Measurements from ENCODE around the gene TSPAN11. TPM values are rescaled to one million over a fixed set of nuclear protein-coding genes. Genes with fewer than 3 reads are reported as not detected.
"Not testable (repeated sequence)": the region's sequence is repeated elsewhere in the genome, so short reads cannot be mapped to it uniquely, and the experiment has no call there.

TSPAN11 gene
- total and polyA plus RNA-seq, 2 experiments from 2014 or later = 5.2 to 9.6 TPM

DNA sequence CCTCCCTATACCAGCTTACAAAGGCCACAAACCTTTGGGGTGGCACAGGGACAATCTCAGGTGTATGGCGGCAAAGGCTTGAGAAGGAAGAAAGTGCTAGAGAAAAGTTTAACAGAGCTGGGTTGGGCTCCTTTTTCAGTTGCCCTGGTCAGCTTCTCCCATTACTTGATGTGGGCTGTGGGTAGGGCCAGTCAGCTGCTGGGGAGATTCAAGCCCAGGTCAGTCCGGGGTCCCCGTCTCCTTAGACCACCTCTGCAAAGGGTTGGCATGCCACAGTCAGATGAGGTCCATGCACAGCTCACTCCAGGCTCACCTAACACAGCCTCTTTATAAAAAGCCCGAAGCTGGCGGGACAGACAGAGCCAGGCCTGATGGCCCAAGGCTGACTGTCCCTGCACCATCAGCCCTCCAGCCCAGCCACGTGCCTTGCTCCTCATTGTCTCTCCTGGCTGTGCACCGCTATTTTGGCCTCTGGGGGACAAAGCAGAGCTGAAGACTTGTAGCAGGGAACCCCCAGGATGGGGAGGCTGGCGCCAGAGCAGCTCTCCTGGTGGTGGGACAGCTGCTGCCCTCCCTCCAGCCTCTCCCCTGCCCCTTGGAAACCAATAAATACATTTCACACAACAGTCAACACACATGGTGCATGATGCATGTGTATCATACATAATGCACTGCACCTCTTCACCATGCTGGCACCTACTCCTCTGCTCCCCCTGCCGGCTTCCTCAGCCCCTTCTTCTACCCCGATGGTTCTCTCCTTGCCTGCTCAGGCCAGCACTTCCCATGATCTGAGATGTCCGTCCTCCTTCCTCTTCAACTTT lies 85.4 kb downstream of the TSPAN11 start:
- no peak overlapping the region for H3K27ac ChIP-seq

GRCh38 chr12:31012567-31012891 lies 86.0 kb downstream of the TSPAN11 start:
- H3K36me3 ChIP-seq (replicated peaks; ENCODE audit: insufficient read depth, low read depth); H3K9me2 ChIP-seq (replicated peaks; ENCODE audit: insufficient read depth); H3K9me3 ChIP-seq (ENCODE audit: low read depth); H3K79me2 ChIP-seq; H3K4me2 ChIP-seq; H3K27me3 ChIP-seq; H2AFZ ChIP-seq; DNase-seq (ENCODE audit: low spot score); H3K27ac ChIP-seq; H3K4me1 ChIP-seq (ENCODE audit: insufficient read depth); H3K4me3 ChIP-seq; H4K20me1 ChIP-seq (ENCODE audit: insufficient read depth, poor library complexity, severe bottlenecking): not testable (repeated sequence)
- 93% methylated on average over 7 of the region's 7 CpGs for WGBS (ENCODE audit: low lambda C conversion rate, missing lambda C conversion rate)

More for the DNA sequence above, 85.4 kb downstream of the TSPAN11 start:
- Histone ChIP-seq H3K36me3 (replicated peaks; ENCODE audit: insufficient read depth, low read depth) (no peaks in the 10 kb centered on the region), H3K79me2 (no peaks in the 10 kb centered on the region), H3K9me2 (replicated peaks; ENCODE audit: insufficient read depth) (no peaks in the 10 kb centered on the region), H3K27me3 (no peaks in the 10 kb centered on the region), H3K4me3 (no peak overlapping the region), H2AFZ (no peak overlapping the region), H3K9me3 (ENCODE audit: low read depth) (no peaks in the 10 kb centered on the region), H4K20me1 (ENCODE audit: insufficient read depth, poor library complexity, severe bottlenecking) (no peaks in the 10 kb centered on the region), H3K4me1 (ENCODE audit: insufficient read depth) (no peaks in the 10 kb centered on the region), H3K4me2 (no peak overlapping the region)
- 89% methylated on average over 11 of the region's 11 CpGs for WGBS (ENCODE audit: low lambda C conversion rate, missing lambda C conversion rate)
- TF ChIP-seq, protein P1, sequence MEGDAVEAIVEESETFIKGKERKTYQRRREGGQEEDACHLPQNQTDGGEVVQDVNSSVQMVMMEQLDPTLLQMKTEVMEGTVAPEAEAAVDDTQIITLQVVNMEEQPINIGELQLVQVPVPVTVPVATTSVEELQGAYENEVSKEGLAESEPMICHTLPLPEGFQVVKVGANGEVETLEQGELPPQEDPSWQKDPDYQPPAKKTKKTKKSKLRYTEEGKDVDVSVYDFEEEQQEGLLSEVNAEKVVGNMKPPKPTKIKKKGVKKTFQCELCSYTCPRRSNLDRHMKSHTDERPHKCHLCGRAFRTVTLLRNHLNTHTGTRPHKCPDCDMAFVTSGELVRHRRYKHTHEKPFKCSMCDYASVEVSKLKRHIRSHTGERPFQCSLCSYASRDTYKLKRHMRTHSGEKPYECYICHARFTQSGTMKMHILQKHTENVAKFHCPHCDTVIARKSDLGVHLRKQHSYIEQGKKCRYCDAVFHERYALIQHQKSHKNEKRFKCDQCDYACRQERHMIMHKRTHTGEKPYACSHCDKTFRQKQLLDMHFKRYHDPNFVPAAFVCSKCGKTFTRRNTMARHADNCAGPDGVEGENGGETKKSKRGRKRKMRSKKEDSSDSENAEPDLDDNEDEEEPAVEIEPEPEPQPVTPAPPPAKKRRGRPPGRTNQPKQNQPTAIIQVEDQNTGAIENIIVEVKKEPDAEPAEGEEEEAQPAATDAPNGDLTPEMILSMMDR (IDR thresholded peaks at IDR 0.05; ENCODE audit: poor library complexity) = peak; percentile 3
- no peak for TF ChIP-seq EZH2 (IDR thresholded peaks at IDR 0.05; ENCODE audit: borderline replicate concordance)
- no peak for DNase-seq (ENCODE audit: low spot score)

DNA sequence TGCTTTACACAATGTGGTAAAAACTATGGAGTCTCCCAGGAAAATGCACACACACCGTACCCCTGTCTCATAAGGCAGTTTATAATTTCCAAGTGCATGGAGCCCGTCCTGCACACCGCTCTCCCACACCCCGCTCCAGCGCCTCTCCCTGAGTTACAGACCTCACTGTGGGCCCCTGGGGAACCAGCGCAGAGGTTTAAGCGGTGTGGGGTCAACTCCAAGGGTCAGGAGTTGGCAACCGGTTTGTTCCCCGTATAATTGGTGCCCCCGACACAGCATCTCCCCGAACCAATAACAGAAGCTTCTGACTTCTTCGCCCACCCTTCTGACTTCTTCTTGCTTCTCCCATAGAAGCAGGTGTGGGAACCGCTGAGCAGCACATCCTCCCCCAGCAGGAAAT lies 88.7 kb downstream of the TSPAN11 start:
- Histone ChIP-seq H3K79me2 (no peaks in the 10 kb centered on the region), H3K4me2 (no peak overlapping the region), H3K27ac (no peak overlapping the region), H3K36me3 (replicated peaks; ENCODE audit: insufficient read depth, low read depth) (no peaks in the 10 kb centered on the region), H3K9me3 (ENCODE audit: low read depth) (no peaks in the 10 kb centered on the region), H3K4me3 (no peak overlapping the region), H3K9me2 (replicated peaks; ENCODE audit: insufficient read depth) (no peaks in the 10 kb centered on the region), H4K20me1 (ENCODE audit: insufficient read depth, poor library complexity, severe bottlenecking) (no peaks in the 10 kb centered on the region), H2AFZ (no peak overlapping the region), H3K27me3 (no peaks in the 10 kb centered on the region), H3K4me1 (ENCODE audit: insufficient read depth) (no peaks in the 10 kb centered on the region)
- no peak for DNase-seq (ENCODE audit: low spot score)
- TF ChIP-seq EZH2 (IDR thresholded peaks at IDR 0.05; ENCODE audit: borderline replicate concordance) (no peak), EZH2phosphoT487 (IDR thresholded peaks at IDR 0.05; ENCODE audit: low read depth, severe bottlenecking, unreplicated experiment) (no peak)
- TF ChIP-seq, protein P1 (IDR thresholded peaks at IDR 0.05; ENCODE audit: poor library complexity) = no peak
- 96% methylated on average over 13 of the region's 13 CpGs for WGBS (ENCODE audit: low lambda C conversion rate, missing lambda C conversion rate)

DNA sequence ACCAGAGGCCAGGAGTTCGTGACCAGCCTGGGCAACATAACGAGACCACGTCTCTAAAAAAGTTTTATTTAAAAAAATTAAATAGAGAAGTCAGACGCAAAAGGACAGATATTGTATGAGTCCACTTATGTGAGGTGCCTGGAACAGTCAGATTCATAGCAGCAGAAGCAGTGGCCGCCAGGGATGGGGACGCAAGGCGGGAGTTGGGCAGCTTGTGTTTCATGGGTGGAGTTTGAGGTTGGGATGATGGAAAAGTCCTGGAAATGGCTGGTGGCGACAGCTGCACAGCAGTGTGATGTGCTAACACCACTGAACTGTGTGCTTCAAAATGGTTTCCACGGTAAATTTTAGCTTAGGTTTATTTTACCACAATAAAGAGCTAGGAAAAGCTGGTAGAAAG lies 89.5 kb downstream of the TSPAN11 start:
- Histone ChIP-seq H3K4me1 (ENCODE audit: insufficient read depth) (no peaks in the 10 kb centered on the region), H3K9me2 (replicated peaks; ENCODE audit: insufficient read depth) (no peaks in the 10 kb centered on the region), H3K27ac (no peak overlapping the region), H3K27me3 (no peaks in the 10 kb centered on the region), H3K79me2 (no peaks in the 10 kb centered on the region), H2AFZ (no peak overlapping the region), H3K36me3 (replicated peaks; ENCODE audit: insufficient read depth, low read depth) (no peaks in the 10 kb centered on the region), H4K20me1 (ENCODE audit: insufficient read depth, poor library complexity, severe bottlenecking) (no peaks in the 10 kb centered on the region), H3K4me2 (no peak overlapping the region), H3K9me3 (ENCODE audit: low read depth) (no peaks in the 10 kb centered on the region), H3K4me3 (no peak overlapping the region)
- WGBS (ENCODE audit: low lambda C conversion rate, missing lambda C conversion rate) = 93% methylated on average over 9 of the region's 9 CpGs
- no peak for DNase-seq (ENCODE audit: low spot score)
- TF ChIP-seq EZH2phosphoT487 (IDR thresholded peaks at IDR 0.05; ENCODE audit: low read depth, severe bottlenecking, unreplicated experiment) (no peak), EZH2 (IDR thresholded peaks at IDR 0.05; ENCODE audit: borderline replicate concordance) (no peak)
- TF ChIP-seq, protein P1 (IDR thresholded peaks at IDR 0.05; ENCODE audit: poor library complexity) = no peak

Measured in hepatocyte (in vitro differentiated cells).